ENCODE results near the gene ORAI2.
"Not testable (repeated sequence)": the region's sequence is repeated elsewhere in the genome, so short reads cannot be mapped to it uniquely, and the experiment has no call there.

The ORAI2 gene

GRCh38 chr7:102498321-102498720 is 64.9 kb downstream of the ORAI2 start:
- not testable (repeated sequence) for DNase-seq (ENCODE audit: low read depth in 3 of 3)

GRCh38 chr7:102503141-102503540 is 69.8 kb downstream of the ORAI2 start:
- DNase-seq (ENCODE audit: low read depth in 3 of 3), result not testable (repeated sequence)

- not testable (repeated sequence) for DNase-seq (ENCODE audit: low read depth in 3 of 3)
Observed at GRCh38 chr7:102505298-102506185, 72.2 kb downstream of the ORAI2 start.

All from stimulated activated CD4-positive, alpha-beta T cell treated with anti-CD3 and anti-CD28 coated beads, TNF-alpha, amount 100 ng/mL, for 4 hours (primary cell).